Smooth muscle cell (in vitro differentiated cells): ENCODE data around the gene DPT. TPM values are rescaled to one million over a fixed set of nuclear protein-coding genes. Genes with fewer than 3 reads are reported as not detected.

Source experiments
- DNase-seq: peaks from one replicate; lab custom pipeline; 2025; ENCODE audit not compliant: unreplicated experiment; lab: John Stamatoyannopoulos, UW
- H2AFZ ChIP-seq: fragments of 200-600 bp; sonication (generic); 2 replicates; pipeline ENCODE4 v1.6.0; 2016; ENCODE audit warnings: antibody characterized with exemption, low read depth, mild to moderate bottlenecking
- H3F3A ChIP-seq: fragments of 200-600 bp; sonication (generic); 2 replicates; pipeline ENCODE4 v1.6.0; 2017; ENCODE audit warnings: antibody characterized with exemption, low read depth
- H3K27ac ChIP-seq: fragments of 200-600 bp; sonication (generic); 2 replicates; pipeline ENCODE4 v1.5.1; 2016; ENCODE audit warnings: low read depth, mild to moderate bottlenecking
- H3K27me3 ChIP-seq: fragments of 200-600 bp; sonication (generic); 2 replicates; pipeline ENCODE4 v1.6.1; 2016; ENCODE audit warnings: low read depth, mild to moderate bottlenecking
- H3K36me3 ChIP-seq: fragments of 200-600 bp; sonication (generic); 2 replicates; pipeline ENCODE4 v1.5.1; 2016; ENCODE audit warnings: low read depth
- H3K4me1 ChIP-seq: fragments of 200-600 bp; sonication (generic); 2 replicates; pipeline ENCODE4 v1.5.1; 2016; ENCODE audit warnings: low read depth
- H3K4me2 ChIP-seq: fragments of 200-600 bp; sonication (generic); 2 replicates; pipeline ENCODE4 v1.6.0; 2016; ENCODE audit warnings: mild to moderate bottlenecking
- H3K4me3 ChIP-seq: fragments of 200-600 bp; sonication (generic); 2 replicates; pipeline ENCODE4 v1.5.1; 2016; ENCODE audit warnings: mild to moderate bottlenecking
- H3K79me2 ChIP-seq: fragments of 200-600 bp; sonication (generic); 2 replicates; pipeline ENCODE4 v1.6.0; 2016; ENCODE audit warnings: low read depth, mild to moderate bottlenecking
- H3K9ac ChIP-seq: fragments of 200-600 bp; sonication (generic); 2 replicates; pipeline ENCODE4 v1.6.0; 2016; ENCODE audit warnings: low read depth
- H3K9me3 ChIP-seq: fragments of 200-600 bp; sonication (generic); replicated peaks from 2 replicates; pipeline ENCODE4 v1.5.1; 2016; ENCODE audit warnings: low read depth
- H4K20me1 ChIP-seq: fragments of 200-600 bp; sonication (generic); 2 replicates; pipeline ENCODE4 v1.6.0; 2016; ENCODE audit warnings: low read depth
- CTCF ChIP-seq: fragments of 200-600 bp; sonication (generic); IDR thresholded peaks from 2 replicates; pipeline ENCODE4 v1.5.1; 2017; ENCODE audit warnings: borderline replicate concordance, mild to moderate bottlenecking, antibody characterized with exemption; ENCODE audit not compliant: insufficient read depth, poor library complexity, severe bottlenecking
- WGBS: methylation state at CpG from one replicate; pipeline ENCODE4 v1.1.7; 2016; ENCODE audit warnings: low lambda C conversion rate; 5-methylcytosine and 5-hydroxymethylcytosine counted together
- polyA plus RNA-seq: library from polyadenylated mRNA; unstranded; fragments of >200 nt; fragmentation: Nextera tagmentation; extraction: Ambion mirVana; gene quantifications from 2 replicates; pipeline ENCODE4 v1.2.1, GENCODE V29; 2016
- total RNA-seq: library from RNA; depleted of rRNA; stranded (reverse); fragments of >200 nt; gene quantifications from 2 replicates; pipeline ENCODE4 v1.2.3, GENCODE V29; 2014

The DPT gene
- total and polyA plus RNA-seq, 2 experiments from 2014 or later, result 3.1 to 13.4 TPM

- no peak overlapping the region for H3K9ac ChIP-seq
- WGBS, result 94% methylated on average over 4 of the region's 4 CpGs
- no peak for TF ChIP-seq CTCF
- H3K4me3 ChIP-seq, result no peak overlapping the region
- no peaks in the 10 kb centered on the region for H3K9me3 ChIP-seq
- H3K27ac ChIP-seq, result no peak overlapping the region
- H4K20me1 ChIP-seq, result no peaks in the 10 kb centered on the region
- no peak overlapping the region for H3K4me2 ChIP-seq
- H2AFZ ChIP-seq, result no peak overlapping the region
- H3K36me3 ChIP-seq, result no peaks in the 10 kb centered on the region
- no peaks in the 10 kb centered on the region for H3K4me1 ChIP-seq
- H3F3A ChIP-seq, result peaks cover 11% of the 10 kb centered on the region
- DNase-seq, result no peak
- no peaks in the 10 kb centered on the region for H3K27me3 ChIP-seq
- H3K79me2 ChIP-seq, result no peaks in the 10 kb centered on the region
Measured at GRCh38 chr1:168739908-168740307, 10.9 kb upstream of the DPT start.

- peaks cover 4% of the 10 kb centered on the region for H3F3A ChIP-seq
Measured at GRCh38 chr1:168736520-168736919, 7.5 kb upstream of the DPT start.

DNA sequence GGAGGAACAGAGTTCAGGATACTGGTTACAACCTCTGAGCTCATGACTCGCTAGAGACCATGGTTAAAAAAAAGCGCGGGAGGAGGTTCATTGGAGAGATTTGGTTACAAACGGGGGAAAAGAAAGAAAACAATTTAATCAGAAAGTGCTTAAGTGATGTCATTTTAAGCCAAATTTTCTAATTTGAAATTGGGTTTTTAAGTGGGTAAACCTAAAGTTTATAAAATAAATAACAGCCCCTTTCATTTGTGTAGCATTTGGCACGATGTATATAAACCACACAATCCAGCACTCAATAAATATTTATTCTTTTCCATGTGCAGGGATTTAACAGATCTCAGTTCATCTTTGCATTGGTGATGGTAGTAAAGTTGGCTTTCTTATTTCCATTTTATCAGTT is 7.0 kb upstream of the DPT start:
- Histone ChIP-seq H3K27me3 (no peaks in the 10 kb centered on the region), H3K9ac (no peak overlapping the region), H3K4me2 (no peak overlapping the region), H3K27ac (no peak overlapping the region), H3K4me3 (no peak overlapping the region), H3K9me3 (no peaks in the 10 kb centered on the region), H3K36me3 (no peaks in the 10 kb centered on the region), H3F3A (peaks cover 4% of the 10 kb centered on the region), H3K79me2 (no peaks in the 10 kb centered on the region), H3K4me1 (no peaks in the 10 kb centered on the region), H2AFZ (no peak overlapping the region), H4K20me1 (no peaks in the 10 kb centered on the region)
- 59% methylated on average over 5 of the region's 5 CpGs for WGBS
- no peak for TF ChIP-seq CTCF
- no peak for DNase-seq

More at GRCh38 chr1:168736520-168736919, 7.5 kb upstream of the DPT start:
- WGBS, result 77% methylated on average over 6 of the region's 6 CpGs
- H2AFZ ChIP-seq, result no peak overlapping the region
- no peak overlapping the region for H3K9ac ChIP-seq
- H3K4me2 ChIP-seq, result no peak overlapping the region
- no peak overlapping the region for H3K27ac ChIP-seq
- H3K36me3 ChIP-seq, result no peaks in the 10 kb centered on the region
- no peak for TF ChIP-seq CTCF
- no peak for DNase-seq
- H4K20me1 ChIP-seq, result no peaks in the 10 kb centered on the region
- H3K79me2 ChIP-seq, result no peaks in the 10 kb centered on the region
- no peaks in the 10 kb centered on the region for H3K4me1 ChIP-seq
- H3K27me3 ChIP-seq, result no peaks in the 10 kb centered on the region
- H3K4me3 ChIP-seq, result no peak overlapping the region
- H3K9me3 ChIP-seq, result no peaks in the 10 kb centered on the region

DNA sequence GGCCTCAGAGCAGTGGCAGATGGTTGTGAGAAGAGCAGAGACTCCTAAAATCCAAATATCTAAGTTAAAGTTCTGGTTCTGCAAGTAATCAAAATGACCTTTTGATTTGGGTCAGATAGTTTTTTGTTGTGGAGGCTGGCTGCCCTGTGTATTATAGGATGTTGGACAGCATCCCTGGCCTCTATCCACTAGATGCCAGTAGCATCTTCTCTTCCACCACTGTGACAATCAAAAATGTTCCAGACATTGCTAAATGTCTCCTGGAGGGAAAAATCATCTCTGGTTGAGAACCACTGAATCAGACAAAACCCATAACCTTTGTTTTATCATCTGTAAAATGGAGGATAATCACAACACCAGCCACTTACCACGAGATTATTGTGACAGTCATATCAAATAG is 5.9 kb upstream of the DPT start:
- no peaks in the 10 kb centered on the region for H4K20me1 ChIP-seq
- H3K79me2 ChIP-seq, result no peaks in the 10 kb centered on the region
- no peaks in the 10 kb centered on the region for H3K27me3 ChIP-seq
- no peaks in the 10 kb centered on the region for H3K36me3 ChIP-seq
- H3K4me1 ChIP-seq, result no peaks in the 10 kb centered on the region
- no peak overlapping the region for H3K9ac ChIP-seq
- H3K4me2 ChIP-seq, result no peak overlapping the region
- DNase-seq, result no peak
- H3K9me3 ChIP-seq, result no peaks in the 10 kb centered on the region
- WGBS, result 62% methylated on average over 1 of the region's 1 CpG
- H2AFZ ChIP-seq, result no peak overlapping the region
- H3F3A ChIP-seq, result peaks cover 4% of the 10 kb centered on the region
- no peak overlapping the region for H3K4me3 ChIP-seq
- peak; percentile 16 for TF ChIP-seq CTCF
- H3K27ac ChIP-seq, result no peak overlapping the region
